ENCODE measurements around the gene TPM2.

The TPM2 gene

GRCh38 chr9:35717132-35717870 lies 27.6 kb upstream of the TPM2 start:
- no peak for FAIRE-seq

GRCh38 chr9:35716230-35716629 lies 26.5 kb upstream of the TPM2 start:
- no peak for FAIRE-seq

- FAIRE-seq, result no peak
These were observed 25.0 kb upstream of the TPM2 start for GRCh38 chr9:35714579-35715252.

- no peak for FAIRE-seq
These were observed 24.4 kb upstream of the TPM2 start for GRCh38 chr9:35714123-35714522.

GRCh38 chr9:35713578-35713977 lies 23.9 kb upstream of the TPM2 start:
- no peak for FAIRE-seq

- FAIRE-seq, result no peak
These were observed 23.2 kb upstream of the TPM2 start for GRCh38 chr9:35712762-35713400.

- FAIRE-seq, result no peak
These were observed 22.0 kb upstream of the TPM2 start for GRCh38 chr9:35711501-35712428.

- no peak for FAIRE-seq
These were observed 21.2 kb upstream of the TPM2 start for GRCh38 chr9:35710818-35711500.

GRCh38 chr9:35708146-35708545 lies 18.4 kb upstream of the TPM2 start:
- no peak for FAIRE-seq

- FAIRE-seq, result no peak
These were observed 17.2 kb upstream of the TPM2 start for GRCh38 chr9:35706951-35707350.

- FAIRE-seq, result no peak
These were observed 16.2 kb upstream of the TPM2 start for GRCh38 chr9:35705836-35706430.

- FAIRE-seq, result no peak
These were observed 15.6 kb upstream of the TPM2 start for GRCh38 chr9:35705372-35705771.

GRCh38 chr9:35703906-35704672 lies 14.4 kb upstream of the TPM2 start:
- no peak for FAIRE-seq

GRCh38 chr9:35702696-35703095 lies 13.0 kb upstream of the TPM2 start:
- no peak for FAIRE-seq

- no peak for FAIRE-seq
These were observed 11.2 kb upstream of the TPM2 start for GRCh38 chr9:35700942-35701341.

GRCh38 chr9:35700031-35700430 lies 10.3 kb upstream of the TPM2 start:
- FAIRE-seq, result no peak

- no peak for FAIRE-seq
These were observed 8.5 kb upstream of the TPM2 start for GRCh38 chr9:35698231-35698630.

GRCh38 chr9:35697486-35697885 lies 7.8 kb upstream of the TPM2 start:
- FAIRE-seq, result no peak

- FAIRE-seq, result no peak
These were observed 6.9 kb upstream of the TPM2 start for GRCh38 chr9:35696520-35697215.

- no peak for FAIRE-seq
These were observed 6.2 kb upstream of the TPM2 start for GRCh38 chr9:35695943-35696401.

All from endometrium (tissue), 2 donors.